ENCODE measurements around the gene TRIM2. TPM values are rescaled to one million over a fixed set of nuclear protein-coding genes. Genes with fewer than 3 reads are reported as not detected.
A peak's percentile ranks its signal among the peaks of the same experiment; 100 is the strongest.

TRIM2 gene
- polyA plus RNA-seq, 1 donor (not counting 4 experiments of a cell fraction or from before 2014, with no cell fraction given), result 10.6 TPM

DNA sequence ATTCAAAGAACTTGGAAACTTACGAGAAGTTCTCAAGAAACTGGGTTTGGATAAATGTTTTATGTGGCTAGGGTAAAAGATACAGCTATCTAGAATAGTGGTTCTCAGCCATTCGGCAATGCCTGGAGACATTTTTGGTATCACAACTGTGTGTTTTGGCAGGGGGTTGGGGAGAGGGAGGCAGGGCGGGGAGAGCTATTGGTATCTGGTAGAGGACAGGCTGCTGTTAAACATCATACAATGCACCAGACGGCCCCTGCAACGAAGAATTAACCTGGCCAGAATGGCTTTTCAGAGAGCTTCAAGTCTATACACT, 89.5 kb downstream of the TRIM2 start:
- TF ChIP-seq CTCF (optimal IDR thresholded peaks at IDR 0.05 in 1 of 3, IDR thresholded peaks at IDR 0.05 in 1 of 3, conservative IDR thresholded peaks at IDR 0.05 in 1 of 3; ENCODE audit: extremely low read depth in 1 of 3, insufficient read depth in 2 of 3, low read length in 3 of 3) (no peak), EZH2 (IDR thresholded peaks at IDR 0.05; ENCODE audit: low read length) (no peak)
- H3K27ac ChIP-seq (ENCODE audit: control insufficient read depth, insufficient read depth, low read length), result no peak overlapping the region

DNA sequence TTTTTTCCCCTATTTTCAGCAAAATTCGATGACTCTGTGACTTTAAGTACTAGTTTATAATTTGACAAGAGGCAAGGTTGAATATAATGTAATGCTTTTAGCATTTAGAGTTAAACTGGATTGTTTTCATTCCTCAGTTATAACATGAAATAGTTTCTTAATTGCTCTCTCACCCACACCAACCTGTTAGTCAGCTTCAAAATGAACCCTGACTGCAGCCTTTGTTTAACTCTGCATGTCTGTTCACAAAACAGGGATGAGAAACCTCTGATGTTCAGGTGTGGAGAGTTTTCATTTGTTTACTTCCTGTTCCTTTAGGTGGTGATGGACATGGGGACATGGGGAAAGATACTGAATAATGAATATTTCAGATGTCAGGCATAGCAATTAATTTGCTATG, 90.4 kb downstream of the TRIM2 start:
- Histone ChIP-seq H3K9me1 (ENCODE audit: control insufficient read depth, extremely low read depth, insufficient read depth, low read length) (no peaks in the 10 kb centered on the region), H3K27ac (ENCODE audit: control insufficient read depth, insufficient read depth, low read length) (peak overlapping the region; percentile 50), H3K36me3 (ENCODE audit: control insufficient read depth in 2 of 2, extremely low read depth in 1 of 2, insufficient read depth in 2 of 2, low read length in 2 of 2) (peaks cover 0 to 4% of the 10 kb centered on the region in 2 experiments), H3K27me3 (ENCODE audit: control insufficient read depth, extremely low read depth, insufficient read depth, low read length) (no peaks in the 10 kb centered on the region), H3K4me3 (ENCODE audit: control insufficient read depth in 2 of 3, extremely low read depth in 1 of 3, insufficient read depth in 2 of 3, low read depth in 1 of 3, low read length in 3 of 3) (peak overlapping the region; percentile 2 to 46 (median 40)), H2AFZ (ENCODE audit: control insufficient read depth, low read length) (peak overlapping the region; percentile 58), H3K9me3 (ENCODE audit: control insufficient read depth, low read depth, low read length) (no peaks in the 10 kb centered on the region), H4K20me1 (ENCODE audit: control insufficient read depth, extremely low read depth, insufficient read depth, low read length) (no peaks in the 10 kb centered on the region), H3K4me1 (ENCODE audit: control insufficient read depth, extremely low read depth, insufficient read depth, low read length) (peaks cover 33% of the 10 kb centered on the region), H3K9ac (ENCODE audit: control insufficient read depth, extremely low read depth, insufficient read depth, low read length) (peak overlapping the region; percentile 39), H3K4me2 (ENCODE audit: control insufficient read depth, extremely low read depth, insufficient read depth, low read depth, low read length) (peak overlapping the region; percentile 81), H3K79me2 (ENCODE audit: control insufficient read depth, insufficient read depth, low read length) (no peaks in the 10 kb centered on the region)
- peak; percentile 48 for FAIRE-seq
- dilution Hi-C loops (cut with MboI; ENCODE audit: extremely low pct_ligation_motif_present, low sequenced_read_pairs), result no loop called here
- TF ChIP-seq CTCF (optimal IDR thresholded peaks at IDR 0.05 in 1 of 3, IDR thresholded peaks at IDR 0.05 in 1 of 3, conservative IDR thresholded peaks at IDR 0.05 in 1 of 3; ENCODE audit: extremely low read depth in 1 of 3, insufficient read depth in 2 of 3, low read length in 3 of 3) (no peak), EZH2 (IDR thresholded peaks at IDR 0.05; ENCODE audit: low read length) (no peak)
- DNase-seq (ENCODE audit: low read depth, low spot score), result peak; percentile 5

More for the DNA sequence above, 89.5 kb downstream of the TRIM2 start:
- no peaks in the 10 kb centered on the region for H4K20me1 ChIP-seq (ENCODE audit: control insufficient read depth, extremely low read depth, insufficient read depth, low read length)
- no peaks in the 10 kb centered on the region for H3K9me3 ChIP-seq (ENCODE audit: control insufficient read depth, low read depth, low read length)
- H3K4me1 ChIP-seq (ENCODE audit: control insufficient read depth, extremely low read depth, insufficient read depth, low read length), result peaks cover 33% of the 10 kb centered on the region
- H3K9ac ChIP-seq (ENCODE audit: control insufficient read depth, extremely low read depth, insufficient read depth, low read length), result no peak overlapping the region
- H3K36me3 ChIP-seq (ENCODE audit: control insufficient read depth in 2 of 2, extremely low read depth in 1 of 2, insufficient read depth in 2 of 2, low read length in 2 of 2), result peaks cover 0 to 4% of the 10 kb centered on the region in 2 experiments
- dilution Hi-C loops (cut with MboI; ENCODE audit: extremely low pct_ligation_motif_present, low sequenced_read_pairs), result no loop called here
- FAIRE-seq (no peak), DNase-seq (ENCODE audit: low read depth, low spot score) (no peak)
- H3K79me2 ChIP-seq (ENCODE audit: control insufficient read depth, insufficient read depth, low read length), result no peaks in the 10 kb centered on the region
- H3K4me2 ChIP-seq (ENCODE audit: control insufficient read depth, extremely low read depth, insufficient read depth, low read depth, low read length), result no peak overlapping the region
- H3K27me3 ChIP-seq (ENCODE audit: control insufficient read depth, extremely low read depth, insufficient read depth, low read length), result no peaks in the 10 kb centered on the region
- no peak overlapping the region for H2AFZ ChIP-seq (ENCODE audit: control insufficient read depth, low read length)
- H3K4me3 ChIP-seq (ENCODE audit: control insufficient read depth in 2 of 3, extremely low read depth in 1 of 3, insufficient read depth in 2 of 3, low read depth in 1 of 3, low read length in 3 of 3), result no peak overlapping the region
- H3K9me1 ChIP-seq (ENCODE audit: control insufficient read depth, extremely low read depth, insufficient read depth, low read length), result no peaks in the 10 kb centered on the region
